Measurements from ENCODE around the gene STRBP.

DNA sequence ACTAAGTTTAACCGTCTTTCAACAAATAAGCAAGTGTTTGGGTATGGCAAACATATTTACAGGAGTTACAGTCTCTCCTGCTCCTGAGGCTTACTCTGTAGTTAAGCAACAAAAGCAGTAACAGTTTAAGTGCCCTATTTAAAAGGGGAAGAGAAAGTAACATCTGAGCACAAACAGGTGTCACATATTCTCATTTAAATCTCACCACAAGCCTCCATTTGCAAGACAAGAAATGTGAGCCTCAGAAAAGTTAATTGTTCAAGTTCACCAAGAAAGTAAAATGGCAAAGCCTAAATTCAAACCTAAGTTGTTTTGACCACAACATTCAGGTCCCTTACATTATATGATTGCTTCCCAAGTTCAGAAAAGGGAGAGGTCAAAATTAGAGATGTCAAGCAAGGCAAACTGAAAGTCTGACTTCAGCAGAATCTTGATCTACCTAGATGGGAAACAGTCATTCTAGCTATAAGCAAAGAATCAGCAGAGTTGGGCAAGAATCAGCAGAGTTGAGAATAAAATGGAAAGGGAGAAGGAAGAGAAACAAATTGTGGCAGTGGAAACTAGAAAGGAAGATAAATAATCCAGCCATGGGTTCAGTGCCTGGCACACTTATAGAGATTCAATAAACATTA lies 93.4 kb downstream of the STRBP start:
- TF ChIP-seq, protein P1, sequence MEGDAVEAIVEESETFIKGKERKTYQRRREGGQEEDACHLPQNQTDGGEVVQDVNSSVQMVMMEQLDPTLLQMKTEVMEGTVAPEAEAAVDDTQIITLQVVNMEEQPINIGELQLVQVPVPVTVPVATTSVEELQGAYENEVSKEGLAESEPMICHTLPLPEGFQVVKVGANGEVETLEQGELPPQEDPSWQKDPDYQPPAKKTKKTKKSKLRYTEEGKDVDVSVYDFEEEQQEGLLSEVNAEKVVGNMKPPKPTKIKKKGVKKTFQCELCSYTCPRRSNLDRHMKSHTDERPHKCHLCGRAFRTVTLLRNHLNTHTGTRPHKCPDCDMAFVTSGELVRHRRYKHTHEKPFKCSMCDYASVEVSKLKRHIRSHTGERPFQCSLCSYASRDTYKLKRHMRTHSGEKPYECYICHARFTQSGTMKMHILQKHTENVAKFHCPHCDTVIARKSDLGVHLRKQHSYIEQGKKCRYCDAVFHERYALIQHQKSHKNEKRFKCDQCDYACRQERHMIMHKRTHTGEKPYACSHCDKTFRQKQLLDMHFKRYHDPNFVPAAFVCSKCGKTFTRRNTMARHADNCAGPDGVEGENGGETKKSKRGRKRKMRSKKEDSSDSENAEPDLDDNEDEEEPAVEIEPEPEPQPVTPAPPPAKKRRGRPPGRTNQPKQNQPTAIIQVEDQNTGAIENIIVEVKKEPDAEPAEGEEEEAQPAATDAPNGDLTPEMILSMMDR (IDR thresholded peaks at IDR 0.05), result no peak
- no peak for TF ChIP-seq EP300 (IDR thresholded peaks at IDR 0.05)
- no peak for TF ChIP-seq POLR2A (IDR thresholded peaks at IDR 0.05)

All from suprapubic skin (tissue), 3 donors.